ENCODE data around the gene TC2N. TPM values are rescaled to one million over a fixed set of nuclear protein-coding genes. Genes with fewer than 3 reads are reported as not detected.

TC2N gene
- total RNA-seq, 1 donor from 2014 or later = 2.5 TPM

DNA sequence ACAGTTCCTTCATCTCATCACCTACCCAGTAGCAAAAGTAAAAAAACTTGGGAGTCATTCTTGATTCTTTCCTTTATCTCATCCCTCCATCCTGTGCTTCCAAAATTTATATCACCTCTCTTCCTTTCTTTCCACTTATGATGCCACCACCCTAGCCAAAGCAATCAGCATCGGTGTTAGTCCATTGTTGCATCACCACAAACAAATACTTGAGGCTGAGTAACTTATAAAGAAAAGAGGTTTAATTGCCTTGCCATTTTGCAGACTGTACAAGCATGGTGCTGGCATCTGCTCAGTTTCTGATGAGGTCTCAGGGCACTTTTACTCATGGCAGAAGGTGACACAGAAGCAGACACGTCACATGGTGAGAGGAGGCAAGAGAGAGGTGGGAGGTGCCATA is 115.6 kb downstream of the TC2N start:
- Mint-ChIP-seq H3K9me3 (ENCODE audit: unreplicated experiment) (no peaks in the 10 kb centered on the region), H3K36me3 (ENCODE audit: unreplicated experiment) (no peaks in the 10 kb centered on the region), H3K4me3 (ENCODE audit: unreplicated experiment) (no peak overlapping the region), H3K27me3 (ENCODE audit: unreplicated experiment) (no peaks in the 10 kb centered on the region), H3K4me1 (ENCODE audit: low read depth, unreplicated experiment) (no peaks in the 10 kb centered on the region), H3K27ac (ENCODE audit: unreplicated experiment) (no peak overlapping the region)
- no peak for DNase-seq
- TF ChIP-seq, protein P1, sequence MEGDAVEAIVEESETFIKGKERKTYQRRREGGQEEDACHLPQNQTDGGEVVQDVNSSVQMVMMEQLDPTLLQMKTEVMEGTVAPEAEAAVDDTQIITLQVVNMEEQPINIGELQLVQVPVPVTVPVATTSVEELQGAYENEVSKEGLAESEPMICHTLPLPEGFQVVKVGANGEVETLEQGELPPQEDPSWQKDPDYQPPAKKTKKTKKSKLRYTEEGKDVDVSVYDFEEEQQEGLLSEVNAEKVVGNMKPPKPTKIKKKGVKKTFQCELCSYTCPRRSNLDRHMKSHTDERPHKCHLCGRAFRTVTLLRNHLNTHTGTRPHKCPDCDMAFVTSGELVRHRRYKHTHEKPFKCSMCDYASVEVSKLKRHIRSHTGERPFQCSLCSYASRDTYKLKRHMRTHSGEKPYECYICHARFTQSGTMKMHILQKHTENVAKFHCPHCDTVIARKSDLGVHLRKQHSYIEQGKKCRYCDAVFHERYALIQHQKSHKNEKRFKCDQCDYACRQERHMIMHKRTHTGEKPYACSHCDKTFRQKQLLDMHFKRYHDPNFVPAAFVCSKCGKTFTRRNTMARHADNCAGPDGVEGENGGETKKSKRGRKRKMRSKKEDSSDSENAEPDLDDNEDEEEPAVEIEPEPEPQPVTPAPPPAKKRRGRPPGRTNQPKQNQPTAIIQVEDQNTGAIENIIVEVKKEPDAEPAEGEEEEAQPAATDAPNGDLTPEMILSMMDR (IDR thresholded peaks at IDR 0.05; ENCODE audit: partially characterized antibody, unreplicated experiment) = no peak

DNA sequence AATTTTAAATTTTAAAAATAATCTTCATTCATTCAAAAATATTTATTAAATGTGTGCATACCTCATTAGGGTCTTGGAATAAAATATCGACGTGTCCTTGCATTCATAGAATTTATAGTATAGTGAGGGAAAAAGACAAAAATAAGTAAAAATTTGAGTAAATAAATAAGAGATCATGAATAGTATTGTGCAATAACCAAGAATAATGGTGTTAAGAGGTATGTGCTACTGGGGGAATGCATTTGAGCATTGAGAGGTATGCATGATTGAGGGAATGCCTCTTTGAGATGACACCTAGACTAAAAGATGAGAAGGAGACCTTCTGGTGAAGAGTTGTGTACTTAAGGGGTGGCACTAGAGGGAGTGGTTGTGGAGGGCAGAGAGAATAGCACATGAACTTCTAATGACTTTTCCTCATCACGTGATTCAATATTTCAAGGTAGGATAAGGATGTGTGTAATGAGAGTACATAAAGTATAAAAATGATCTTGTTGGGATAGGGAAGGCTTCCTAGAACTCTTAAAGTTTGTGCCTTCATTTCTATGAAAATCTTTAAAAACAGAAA is 116.6 kb downstream of the TC2N start:
- DNase-seq = no peak
- Mint-ChIP-seq H3K27ac (ENCODE audit: unreplicated experiment) (no peak overlapping the region), H3K9me3 (ENCODE audit: unreplicated experiment) (no peaks in the 10 kb centered on the region), H3K36me3 (ENCODE audit: unreplicated experiment) (no peaks in the 10 kb centered on the region), H3K4me1 (ENCODE audit: low read depth, unreplicated experiment) (no peaks in the 10 kb centered on the region), H3K4me3 (ENCODE audit: unreplicated experiment) (no peak overlapping the region), H3K27me3 (ENCODE audit: unreplicated experiment) (no peaks in the 10 kb centered on the region)
- TF ChIP-seq, protein P1 (IDR thresholded peaks at IDR 0.05; ENCODE audit: partially characterized antibody, unreplicated experiment) = no peak

DNA sequence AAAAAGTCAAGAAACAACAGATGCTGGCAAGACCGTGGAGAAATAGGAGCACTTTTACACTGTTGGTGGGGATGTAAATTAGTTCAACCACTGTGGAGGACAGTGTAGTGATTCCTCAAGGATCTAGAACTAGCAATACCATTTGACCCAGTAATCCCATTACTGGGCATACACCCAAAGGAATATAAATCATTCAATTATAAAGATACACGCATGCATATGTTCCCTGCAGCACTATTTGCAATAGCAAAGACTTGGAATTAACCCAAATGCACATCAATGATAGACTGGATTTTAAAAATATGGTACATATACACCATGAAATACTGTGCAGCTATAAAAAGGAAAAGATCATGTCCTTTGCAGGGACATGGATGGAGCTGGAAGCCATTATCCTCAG is 117.5 kb downstream of the TC2N start:
- no peaks in the 10 kb centered on the region for H3K9me3 Mint-ChIP-seq (ENCODE audit: unreplicated experiment)
- DNase-seq = no peak
- TF ChIP-seq, protein P1 (IDR thresholded peaks at IDR 0.05; ENCODE audit: partially characterized antibody, unreplicated experiment) = no peak
- no peaks in the 10 kb centered on the region for H3K27me3 Mint-ChIP-seq (ENCODE audit: unreplicated experiment)
- H3K36me3 Mint-ChIP-seq (ENCODE audit: unreplicated experiment) = no peaks in the 10 kb centered on the region
- H3K4me1 Mint-ChIP-seq (ENCODE audit: low read depth, unreplicated experiment) = no peaks in the 10 kb centered on the region
- no peak overlapping the region for H3K27ac Mint-ChIP-seq (ENCODE audit: unreplicated experiment)
- no peak overlapping the region for H3K4me3 Mint-ChIP-seq (ENCODE audit: unreplicated experiment)

DNA sequence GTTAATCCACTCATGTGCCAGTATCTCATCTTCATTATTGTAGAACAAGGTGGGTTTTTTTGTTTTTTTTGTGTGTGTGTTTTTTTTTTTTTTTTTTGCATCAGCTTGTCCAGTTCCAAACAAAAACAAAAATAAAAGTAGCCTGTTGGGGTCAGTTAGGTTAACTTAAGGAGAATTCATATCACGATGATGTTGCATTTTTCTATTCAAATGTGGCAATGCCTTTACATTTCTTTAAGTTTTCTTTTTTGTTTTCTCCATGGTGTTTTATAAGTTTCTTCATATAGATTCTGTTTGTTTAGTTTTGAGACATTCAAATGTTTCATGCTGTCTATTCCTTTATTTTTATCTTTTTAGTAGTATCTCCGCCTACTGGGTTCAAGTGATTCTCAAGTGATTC is 119.3 kb downstream of the TC2N start:
- Mint-ChIP-seq H3K9me3 (ENCODE audit: unreplicated experiment) (no peaks in the 10 kb centered on the region), H3K27ac (ENCODE audit: unreplicated experiment) (no peak overlapping the region), H3K4me3 (ENCODE audit: unreplicated experiment) (no peak overlapping the region), H3K36me3 (ENCODE audit: unreplicated experiment) (no peaks in the 10 kb centered on the region), H3K4me1 (ENCODE audit: low read depth, unreplicated experiment) (no peaks in the 10 kb centered on the region), H3K27me3 (ENCODE audit: unreplicated experiment) (no peaks in the 10 kb centered on the region)
- no peak for DNase-seq
- TF ChIP-seq, protein P1 (IDR thresholded peaks at IDR 0.05; ENCODE audit: partially characterized antibody, unreplicated experiment) = no peak

DNA sequence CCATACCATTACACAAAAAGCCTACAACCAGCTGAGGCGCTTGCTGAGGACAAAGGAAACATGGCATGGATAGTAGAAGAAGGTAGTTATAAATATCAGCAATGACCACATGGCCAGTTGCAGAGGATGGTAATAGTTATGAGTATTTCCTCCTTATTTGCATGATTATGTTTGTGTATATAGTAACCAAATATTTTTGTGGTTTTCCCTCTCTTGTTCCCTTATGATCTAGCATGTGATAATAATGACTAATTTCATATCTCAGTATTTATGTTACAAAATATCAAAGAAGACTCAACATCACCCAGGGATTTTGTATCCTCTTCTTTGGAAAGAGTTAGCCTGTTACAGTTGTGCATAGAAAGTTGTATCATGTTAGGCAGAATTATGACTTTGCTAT is 122.0 kb downstream of the TC2N start:
- H3K36me3 Mint-ChIP-seq (ENCODE audit: unreplicated experiment) = no peaks in the 10 kb centered on the region

More for the DNA sequence above, 122.0 kb downstream of the TC2N start:
- no peaks in the 10 kb centered on the region for H3K4me1 Mint-ChIP-seq (ENCODE audit: low read depth, unreplicated experiment)
- no peaks in the 10 kb centered on the region for H3K9me3 Mint-ChIP-seq (ENCODE audit: unreplicated experiment)
- no peak overlapping the region for H3K27ac Mint-ChIP-seq (ENCODE audit: unreplicated experiment)
- no peaks in the 10 kb centered on the region for H3K27me3 Mint-ChIP-seq (ENCODE audit: unreplicated experiment)
- TF ChIP-seq, protein P1 (IDR thresholded peaks at IDR 0.05; ENCODE audit: partially characterized antibody, unreplicated experiment) = no peak
- no peak overlapping the region for H3K4me3 Mint-ChIP-seq (ENCODE audit: unreplicated experiment)
- DNase-seq = no peak

Measured in glutamatergic neuron (in vitro differentiated cells).